HG02798 (cell line): ENCODE data around the gene TIMM44.
"Not testable (repeated sequence)": the region's sequence is repeated elsewhere in the genome, so short reads cannot be mapped to it uniquely, and the experiment has no call there.

ENCODE experiments used
- ATAC-seq: cut with Tn5 transposase; IDR thresholded peaks from one replicate; pipeline ENCODE4 v1.9.1; 2021; ENCODE audit warnings: mild to moderate bottlenecking; ENCODE audit not compliant: unreplicated experiment, poor library complexity

Gene TIMM44

DNA sequence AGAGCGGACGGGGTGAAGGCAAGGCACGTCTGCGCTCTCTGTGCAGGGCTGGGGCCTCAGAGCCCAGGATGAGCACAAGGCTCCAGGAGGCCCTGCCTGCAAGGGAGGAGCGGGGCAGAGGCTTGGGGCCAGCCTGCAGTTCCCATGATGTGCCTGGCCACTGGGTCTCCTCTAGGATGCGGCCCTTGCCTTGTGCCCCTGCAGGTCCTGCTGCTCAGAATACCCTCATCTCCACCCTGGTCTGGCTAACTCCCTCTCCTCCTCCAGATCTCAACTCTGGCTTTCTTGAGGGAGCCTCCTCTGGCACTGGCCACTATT, 34.2 kb upstream of the TIMM44 start:
- ATAC-seq = no peak

DNA sequence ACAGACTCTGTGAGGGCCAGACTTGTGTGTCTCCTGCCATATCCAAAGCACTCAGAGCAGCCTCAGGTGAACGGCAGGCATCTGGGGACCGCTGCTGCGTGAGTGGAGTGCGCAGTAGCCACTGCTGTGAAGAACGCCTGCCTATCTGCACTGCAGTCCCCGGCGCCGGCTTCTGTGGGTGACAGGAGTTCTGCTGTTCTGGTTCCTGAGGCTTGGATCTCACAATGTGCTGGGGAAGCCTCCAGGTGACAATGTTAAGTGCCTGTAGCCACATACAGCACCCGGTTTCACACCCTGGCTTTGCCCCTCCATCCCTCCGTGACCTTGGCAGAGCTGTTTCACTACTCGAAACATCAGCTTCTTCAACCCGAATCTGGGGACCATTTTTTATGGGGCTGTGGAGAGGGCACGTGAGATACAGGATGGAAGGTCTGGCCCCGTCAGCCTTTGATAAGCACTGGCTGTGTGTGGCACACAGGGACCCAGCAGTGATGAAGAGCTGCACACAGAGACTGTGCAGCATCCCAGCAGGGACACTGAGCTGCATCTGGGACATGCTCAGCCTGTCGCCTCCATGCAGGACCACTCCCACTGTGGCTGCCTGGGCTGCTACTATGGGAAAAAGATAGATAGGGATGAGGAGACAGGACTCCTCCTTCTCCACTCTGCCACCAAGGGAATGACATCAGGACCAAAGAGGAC, 33.7 kb upstream of the TIMM44 start:
- no peak for ATAC-seq

DNA sequence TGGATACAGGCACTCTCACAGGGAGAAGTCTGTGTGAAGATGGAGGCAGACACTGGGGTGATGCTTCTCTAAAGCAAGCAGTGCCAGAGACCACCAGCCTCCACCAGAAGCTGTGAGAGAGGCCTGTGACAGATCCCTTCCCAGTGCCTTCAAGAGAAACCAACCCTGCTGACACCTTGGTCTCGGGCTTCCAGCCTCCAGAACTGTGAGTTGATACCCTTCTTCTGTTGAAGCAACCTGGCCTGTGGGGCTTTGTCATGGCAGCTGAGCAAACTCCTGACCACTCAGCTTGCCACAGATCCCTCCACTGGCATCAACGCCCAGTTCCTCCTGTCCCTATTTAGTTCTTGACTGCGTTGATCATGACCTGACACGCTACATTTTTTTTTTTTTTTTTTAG, 33.0 kb upstream of the TIMM44 start:
- ATAC-seq = no peak

DNA sequence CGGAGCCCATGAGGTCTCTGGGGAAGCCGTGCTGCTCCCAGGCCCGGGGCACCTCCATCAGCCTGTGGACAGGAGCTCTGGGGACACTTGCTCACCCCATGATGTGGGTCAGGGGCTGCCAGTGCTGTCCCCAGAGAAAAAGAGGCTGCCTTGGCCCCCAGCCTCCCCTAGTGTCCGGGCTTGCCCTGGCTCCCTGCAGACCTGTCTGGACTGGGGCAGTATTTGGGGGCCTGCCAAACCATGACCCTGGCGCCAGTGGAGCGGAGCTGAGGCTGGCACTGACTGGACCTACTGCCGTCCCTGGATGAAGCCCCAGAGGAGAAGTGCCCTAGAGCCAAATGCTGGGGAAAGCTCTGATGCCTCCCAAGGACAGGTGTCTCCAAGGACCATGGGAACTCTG, 31.6 kb upstream of the TIMM44 start:
- no peak for ATAC-seq

DNA sequence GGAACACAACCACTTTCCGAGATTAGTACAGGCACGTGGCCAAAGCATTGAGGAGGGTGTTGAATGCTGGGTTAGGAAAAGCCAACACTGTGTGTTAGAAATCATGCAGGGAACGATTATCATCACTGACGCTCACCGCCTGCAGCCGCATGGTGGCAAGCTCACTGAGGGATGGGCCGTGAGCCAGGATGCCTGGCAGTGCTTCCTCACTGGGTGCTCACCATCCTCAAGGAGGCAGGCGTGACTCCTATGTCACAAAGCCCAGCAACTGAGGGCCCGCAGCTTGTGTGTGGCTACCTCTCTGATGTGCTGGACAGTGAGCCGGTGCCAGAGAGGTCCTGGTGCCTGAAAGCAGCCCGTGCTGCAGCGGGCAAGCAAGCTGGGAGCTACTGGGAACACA, 30.4 kb upstream of the TIMM44 start:
- ATAC-seq = no peak

DNA sequence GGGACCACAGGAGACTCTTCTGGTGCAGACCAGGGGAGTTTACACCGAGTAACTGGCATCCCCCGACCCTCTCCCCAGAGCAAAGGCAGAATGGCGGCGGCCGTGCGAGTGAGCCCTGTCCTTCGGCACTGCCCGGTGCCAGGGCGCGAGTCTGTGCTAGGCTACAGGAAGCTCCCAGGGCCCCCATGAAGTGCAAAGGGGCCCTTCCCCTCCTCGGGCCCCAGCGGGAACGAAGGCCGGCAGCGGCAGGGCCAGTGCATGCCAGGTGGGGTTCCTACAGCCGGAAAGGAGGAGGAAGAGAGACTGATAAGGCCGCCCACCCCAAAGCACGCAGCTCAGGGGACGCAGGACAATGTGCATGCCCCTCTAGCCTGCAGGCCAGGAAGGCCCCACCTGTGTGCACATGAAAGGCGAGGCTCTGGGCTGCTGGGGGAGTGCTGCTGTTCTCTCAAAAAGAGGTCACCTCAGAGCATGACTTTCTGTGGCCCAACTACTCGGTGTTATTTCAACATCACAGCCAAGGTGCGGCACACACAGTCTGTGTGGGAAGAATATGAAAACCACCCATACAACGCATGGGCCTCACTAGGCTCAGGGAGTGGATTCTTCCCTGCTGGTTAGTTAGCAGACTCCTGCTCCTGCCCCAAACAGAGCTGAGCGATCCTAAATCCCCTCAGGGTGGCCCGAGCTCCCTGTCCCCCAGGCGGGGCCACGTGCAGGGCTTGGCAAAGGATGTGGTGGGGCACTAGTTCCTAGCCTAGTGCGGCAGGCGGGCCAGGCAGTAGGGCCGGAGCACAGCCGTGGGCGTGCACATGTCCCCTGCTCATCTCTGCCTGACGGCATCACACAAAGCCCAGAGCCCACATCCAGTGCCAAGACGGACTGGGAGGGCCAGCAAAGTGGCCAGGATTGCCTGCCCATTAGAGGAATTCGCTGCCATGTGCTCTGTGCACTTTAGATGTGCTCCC, 28.4 kb upstream of the TIMM44 start:
- no peak for ATAC-seq

DNA sequence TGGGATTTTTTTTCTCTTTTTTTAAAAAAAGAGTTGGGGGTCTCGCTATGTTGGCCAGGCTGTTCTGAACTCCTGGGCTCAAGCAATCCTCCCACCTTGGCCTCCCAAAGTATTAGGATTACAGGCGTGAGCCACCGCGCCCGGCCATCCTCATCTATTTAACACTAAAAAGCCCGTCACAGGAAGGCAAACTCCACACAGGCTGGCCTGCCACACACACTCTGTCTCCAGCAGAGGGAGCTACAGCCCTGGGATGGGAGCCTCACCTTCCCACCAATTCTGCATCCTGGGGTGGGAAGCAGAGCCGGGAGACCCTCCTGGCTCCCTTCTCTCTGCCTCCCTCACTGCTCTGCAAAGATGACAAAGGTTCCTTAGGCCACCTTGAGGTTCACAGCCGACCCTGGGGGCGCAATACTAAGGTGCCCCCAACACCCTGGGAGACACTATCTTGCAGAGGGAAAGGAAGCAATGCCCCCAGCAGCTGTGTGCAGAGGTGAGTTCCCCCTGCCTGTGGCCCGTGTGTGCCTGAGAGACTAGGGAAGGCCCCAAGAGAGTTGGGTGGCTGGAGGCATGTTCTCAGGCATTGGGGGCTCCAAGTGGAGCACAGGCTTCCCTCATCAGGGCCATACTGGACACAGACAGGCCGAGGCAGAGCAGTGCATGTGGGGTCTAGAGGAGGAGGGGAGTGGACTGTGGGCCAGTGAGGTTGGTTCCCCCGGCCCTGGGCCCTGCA, 27.4 kb upstream of the TIMM44 start:
- ATAC-seq = no peak

DNA sequence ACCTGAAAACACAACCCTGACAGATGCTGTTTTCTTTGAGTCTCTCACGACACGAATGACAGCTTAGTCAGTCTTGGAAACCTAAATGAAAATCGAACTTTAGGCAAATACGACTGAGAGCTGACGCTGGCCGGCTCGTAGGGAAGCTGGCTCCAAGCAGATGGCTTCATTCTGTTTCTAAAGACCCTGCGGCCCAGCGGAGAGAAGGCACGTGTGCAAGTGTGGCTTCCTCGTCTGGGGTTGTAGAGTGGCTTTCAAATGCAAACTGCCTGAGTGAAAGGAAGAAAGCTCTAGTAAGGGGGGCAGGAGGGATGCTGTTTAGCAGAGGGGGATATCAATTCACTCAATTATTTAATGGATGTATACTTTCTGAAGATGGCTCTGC, 26.1 kb upstream of the TIMM44 start:
- ATAC-seq = no peak

DNA sequence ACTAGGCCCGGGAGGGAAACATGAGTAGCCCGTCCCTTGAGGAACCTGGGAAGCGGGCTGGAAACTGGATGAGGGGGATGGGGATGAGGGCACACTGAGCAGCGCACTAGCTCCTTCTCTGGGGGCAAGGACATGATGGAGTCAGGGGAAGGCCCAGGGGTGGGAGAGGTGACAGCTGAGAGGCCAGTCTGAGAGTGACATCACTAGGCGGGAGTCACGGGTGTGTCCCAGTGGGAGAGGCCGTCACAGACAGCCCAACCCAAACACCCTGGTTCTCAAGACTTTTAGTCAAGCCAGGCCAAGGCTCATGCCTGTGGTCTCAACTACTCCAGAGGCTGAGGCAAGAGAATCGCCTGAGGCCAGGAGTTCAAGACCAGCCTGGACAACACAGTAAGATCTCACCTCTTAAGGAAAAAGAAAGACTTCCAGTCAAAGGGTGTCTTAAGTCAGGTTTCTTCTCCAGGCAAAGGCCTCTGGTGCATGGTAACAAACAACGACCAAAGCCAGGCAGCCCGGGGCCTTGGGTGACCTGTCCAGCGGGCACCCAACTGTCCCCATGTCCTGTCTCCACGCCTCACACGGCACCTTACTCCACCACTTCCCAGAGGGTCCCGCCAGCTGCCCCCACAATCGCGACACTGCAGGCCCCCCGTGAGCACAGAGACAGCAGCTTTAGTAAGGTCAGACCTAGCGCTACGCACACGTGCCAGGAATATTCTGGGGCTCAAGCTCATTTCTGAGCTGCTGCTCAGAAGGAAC, 25.5 kb upstream of the TIMM44 start:
- ATAC-seq = no peak

DNA sequence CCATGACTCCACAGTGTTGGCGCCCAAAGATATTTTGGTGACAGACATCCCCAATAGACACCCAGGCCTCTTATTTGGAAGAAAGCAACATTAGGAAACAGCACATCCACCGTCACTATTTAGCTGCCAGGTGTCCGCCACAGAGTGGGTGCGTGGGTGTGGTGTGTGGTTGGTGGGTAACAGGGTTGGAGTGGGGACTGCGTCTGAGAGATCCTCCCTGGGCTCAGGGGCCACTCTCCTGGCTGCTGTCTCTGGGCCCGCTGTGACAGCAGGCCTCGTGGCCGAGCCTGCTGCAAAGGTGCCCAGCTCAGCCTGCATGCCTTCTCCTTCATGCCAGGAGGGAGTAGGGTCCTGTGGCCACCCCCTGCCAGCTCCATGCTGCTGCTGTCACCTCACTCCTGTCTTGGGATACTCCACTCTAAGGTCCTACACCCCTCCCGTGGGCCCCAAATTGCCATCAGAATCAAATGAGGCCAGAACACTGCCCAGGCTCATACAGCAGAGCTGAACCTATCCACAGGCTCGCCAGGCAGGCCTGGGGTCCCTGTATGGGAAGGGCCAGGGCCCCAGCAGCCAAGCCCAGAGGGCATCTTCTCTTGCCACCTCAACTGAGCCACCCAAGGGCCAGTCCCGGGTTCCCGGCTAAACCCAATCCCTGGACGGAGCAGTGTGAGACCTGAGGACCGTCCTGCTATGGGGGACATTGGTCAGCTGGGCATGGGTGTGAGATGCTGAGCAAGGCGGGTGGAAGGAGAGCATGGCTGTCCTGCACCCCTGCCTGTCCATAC, 24.7 kb upstream of the TIMM44 start:
- ATAC-seq = no peak

DNA sequence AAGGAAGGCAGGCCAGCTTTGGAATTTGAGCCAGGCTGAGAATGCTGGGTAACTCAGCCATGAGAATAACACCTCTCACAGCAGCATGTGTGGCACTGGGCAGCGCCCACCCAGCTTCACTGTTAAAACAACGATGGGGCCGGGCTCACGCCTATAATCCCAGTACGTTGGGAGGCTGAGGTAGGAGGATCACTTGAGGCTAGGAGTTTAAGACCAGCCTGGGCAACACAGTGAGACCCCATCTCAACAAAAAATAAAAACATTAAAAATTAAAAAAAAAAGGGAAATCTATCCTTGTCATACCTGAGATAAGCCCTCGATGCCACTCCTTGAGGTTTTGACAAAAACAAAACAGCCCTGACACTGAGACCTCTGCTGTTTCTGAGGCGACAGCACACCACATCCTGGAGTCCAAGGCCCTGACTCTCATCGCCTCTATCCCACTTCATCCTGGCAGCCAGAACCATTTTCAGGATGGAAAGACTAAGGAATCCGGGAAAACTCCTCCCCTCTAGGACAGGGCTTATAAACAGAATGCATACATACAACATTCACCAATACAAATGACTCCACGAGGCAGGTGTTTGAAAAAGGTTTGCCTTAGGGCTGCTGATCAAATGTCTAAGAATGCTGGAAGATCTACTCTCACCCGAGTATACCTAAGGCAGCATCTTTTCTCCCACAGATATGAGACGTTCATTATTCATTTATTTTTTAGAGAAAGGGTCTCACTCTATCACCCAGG, 22.6 kb upstream of the TIMM44 start:
- ATAC-seq = no peak

DNA sequence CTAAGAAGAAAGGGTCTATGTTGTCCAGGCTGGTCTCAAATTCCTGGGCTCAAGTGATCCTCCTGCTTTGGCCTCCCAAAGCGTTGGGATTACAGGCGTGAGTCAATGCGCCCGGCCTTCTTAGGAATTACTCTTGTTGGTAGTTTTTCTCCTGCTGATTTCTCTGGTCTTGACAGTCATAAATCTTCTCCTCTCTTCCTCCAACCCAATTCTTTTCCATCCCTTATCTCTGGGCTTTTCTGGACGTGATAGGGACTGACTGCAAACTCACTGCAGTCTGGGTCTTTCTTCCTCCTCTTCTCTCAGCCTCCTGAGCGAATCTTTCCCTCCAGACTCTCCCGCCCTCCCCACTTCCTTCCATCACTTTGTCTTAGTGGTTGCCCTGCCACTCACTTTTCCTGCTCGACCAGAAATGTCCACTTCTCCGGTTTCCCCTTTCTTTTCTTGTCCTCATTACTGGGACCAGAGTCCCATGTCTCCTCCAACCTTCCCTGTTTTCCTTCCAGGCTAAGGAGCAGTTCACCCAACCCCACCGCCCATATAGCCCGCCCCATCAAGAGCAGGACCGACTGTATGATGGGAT, 21.9 kb upstream of the TIMM44 start:
- ATAC-seq = no peak

DNA sequence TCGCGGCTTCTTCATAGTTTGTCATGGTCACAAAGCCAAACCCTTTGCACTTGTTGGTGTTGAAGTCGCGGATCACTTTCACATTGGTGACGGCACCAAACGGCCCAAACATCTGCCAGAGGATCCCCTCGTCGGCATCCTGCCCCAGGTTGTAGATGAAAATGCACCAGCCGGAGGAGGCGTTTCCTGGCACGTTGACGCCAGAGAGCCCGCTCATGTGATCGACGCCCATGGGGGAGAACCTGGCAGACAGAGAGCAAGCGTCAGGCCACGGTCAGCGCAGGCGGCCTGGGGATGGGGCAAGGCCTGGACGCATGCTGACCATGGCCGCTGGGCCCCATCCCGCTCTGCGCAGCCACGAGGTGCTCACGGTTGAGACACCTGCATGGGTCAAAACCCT, 20.1 kb upstream of the TIMM44 start:
- ATAC-seq = no peak

DNA sequence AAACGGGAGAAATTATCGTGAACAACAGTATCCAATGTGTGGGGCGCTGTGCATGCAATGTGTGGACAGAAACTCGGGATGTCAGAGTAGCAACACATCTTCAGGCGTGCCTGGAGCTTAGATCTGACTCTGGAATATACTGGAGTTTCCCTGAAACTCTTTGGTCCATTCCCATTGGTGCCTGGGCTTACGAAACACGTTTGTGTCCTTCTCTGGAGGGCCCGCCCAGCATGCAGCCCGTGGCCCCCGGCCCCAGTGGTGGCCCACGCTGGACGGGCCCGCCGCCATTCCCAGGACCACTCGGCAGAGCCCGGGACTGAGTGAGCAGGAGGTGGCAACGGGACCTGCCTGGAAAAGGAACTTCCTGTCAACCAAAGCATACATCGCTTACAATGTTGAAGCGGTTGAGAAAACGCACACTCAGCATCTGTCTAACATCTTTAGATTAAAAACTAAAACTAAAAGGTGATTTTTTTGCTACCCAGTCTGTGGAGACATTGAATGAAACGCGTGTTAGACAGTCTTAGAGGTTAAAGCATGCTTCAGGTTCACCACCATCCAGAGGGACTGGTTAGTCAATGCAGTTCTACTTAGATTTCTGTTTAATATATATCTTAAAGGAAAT, 19.3 kb upstream of the TIMM44 start:
- no peak for ATAC-seq

DNA sequence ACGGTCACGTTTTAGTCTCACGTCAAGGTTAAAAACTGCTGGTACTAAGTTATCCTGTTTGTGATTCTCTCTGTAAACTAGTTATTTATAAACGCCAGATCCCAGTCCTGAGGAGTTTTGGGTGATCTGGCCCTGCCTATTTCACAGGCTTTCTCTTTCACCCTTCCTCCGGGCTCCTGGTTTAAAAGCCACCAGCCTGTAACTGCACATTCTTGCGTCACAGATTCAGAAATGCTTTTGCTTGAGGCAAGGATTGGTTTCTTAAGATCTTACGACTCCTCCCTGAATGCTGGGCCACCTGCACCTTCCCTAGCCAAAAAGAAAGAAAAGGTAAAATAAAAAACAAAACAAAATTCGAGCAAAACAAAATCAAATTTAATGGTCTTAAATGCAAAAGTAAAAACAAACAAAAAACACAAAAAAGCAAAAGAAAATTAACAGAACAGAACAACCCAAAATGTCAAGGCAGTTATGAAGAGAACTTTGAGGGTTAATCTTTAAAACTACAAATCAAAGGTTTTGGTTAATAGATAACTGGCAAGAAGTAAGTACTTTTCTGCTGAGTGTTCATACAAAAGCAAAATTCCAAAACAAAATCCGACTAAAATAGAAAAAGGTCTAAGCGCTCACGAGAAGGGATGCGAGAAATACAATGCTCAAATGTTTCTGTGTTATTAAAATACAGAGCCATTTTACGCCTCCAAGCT, 18.6 kb upstream of the TIMM44 start:
- no peak for ATAC-seq

DNA sequence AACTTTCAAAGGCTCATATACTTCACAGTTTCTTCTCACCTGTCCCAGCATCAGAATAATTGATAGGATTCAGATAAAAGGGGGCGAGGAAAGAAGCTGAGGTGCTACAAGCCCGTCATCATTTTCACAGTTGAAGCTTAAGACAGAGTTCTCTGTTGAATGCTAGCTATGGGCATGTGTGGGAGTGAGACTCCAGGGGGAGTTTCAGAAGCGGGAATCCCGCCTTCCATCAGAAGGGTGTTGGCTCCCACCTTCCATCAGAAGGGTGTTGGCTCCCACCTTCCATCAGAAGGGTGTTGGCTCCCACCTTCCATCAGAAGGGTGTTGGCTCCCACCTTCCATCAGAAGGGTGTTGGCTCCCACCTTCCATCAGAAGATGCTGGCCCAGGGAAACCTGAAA, 17.6 kb upstream of the TIMM44 start:
- ATAC-seq = not testable (repeated sequence)

DNA sequence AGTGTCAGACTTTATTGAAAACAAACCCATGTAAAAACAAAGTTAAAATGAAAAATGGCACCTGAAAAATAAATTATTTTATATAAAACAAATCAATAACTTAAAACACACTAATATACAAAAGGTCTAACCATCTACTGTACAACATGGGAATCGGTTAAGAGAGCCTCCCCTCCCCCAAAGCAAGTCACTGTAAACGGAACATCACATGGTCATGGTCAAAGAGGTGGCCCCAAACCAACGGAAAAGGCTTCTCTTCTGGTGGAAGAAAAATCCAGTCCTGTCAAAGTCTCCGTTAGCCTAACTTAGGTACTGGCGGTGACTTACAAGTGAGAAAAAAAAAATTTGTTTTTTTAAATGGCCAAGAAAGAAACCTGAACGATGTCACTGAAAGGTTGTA, 15.7 kb upstream of the TIMM44 start:
- ATAC-seq = no peak

DNA sequence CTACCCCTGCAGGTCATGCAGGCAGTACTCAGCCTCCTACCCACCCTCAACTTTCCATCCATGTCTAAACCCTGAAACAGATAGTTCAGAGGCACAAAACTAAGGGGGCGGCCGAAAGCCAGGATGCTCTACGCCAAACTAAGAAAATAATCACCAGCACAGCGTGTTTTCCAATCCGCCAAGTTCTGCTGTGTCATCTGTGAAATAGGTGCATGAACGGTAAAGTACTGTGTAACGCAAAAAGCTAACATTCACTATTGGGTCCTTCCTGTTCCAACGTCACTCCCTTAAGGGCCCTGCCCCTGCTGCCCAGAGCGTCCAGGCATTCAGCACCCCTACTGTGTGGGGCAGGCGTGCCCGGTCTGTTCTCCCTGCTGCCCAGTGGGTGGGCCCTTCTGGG, 12.2 kb upstream of the TIMM44 start:
- no peak for ATAC-seq
